ENCODE data around the gene PLCB3.
A peak's percentile ranks its signal among the peaks of the same experiment; 100 is the strongest.

PLCB3 gene

DNA sequence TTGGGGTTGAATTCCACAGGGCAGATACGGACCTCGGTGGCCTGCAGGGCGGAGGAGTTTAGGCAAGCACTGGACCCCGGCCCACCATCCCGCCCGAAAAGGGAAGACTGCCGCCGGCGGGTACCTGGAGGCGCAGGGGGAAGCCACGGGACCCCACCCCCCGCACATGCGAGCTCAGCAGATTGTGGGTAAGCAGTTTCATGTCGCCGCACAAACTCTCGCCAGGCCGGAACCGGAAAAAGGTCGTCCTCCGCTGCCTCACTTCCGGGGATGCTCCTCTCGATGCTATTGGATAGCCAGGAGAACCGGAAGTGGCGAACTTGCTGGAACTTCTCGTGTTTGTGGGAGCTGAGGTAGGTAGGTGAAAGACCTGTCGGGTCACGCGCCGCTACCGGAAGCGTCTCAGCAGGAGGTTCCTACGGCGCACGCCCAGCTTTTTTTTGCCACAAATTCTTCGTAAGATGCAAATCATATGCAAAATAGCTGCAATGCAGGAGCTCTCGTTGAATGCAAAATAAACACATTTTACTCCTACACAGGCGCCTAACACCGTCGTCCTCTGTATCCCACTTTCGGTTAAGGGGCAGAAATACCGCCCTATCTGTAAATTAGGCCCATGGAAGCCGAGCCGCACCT is 66.1 kb downstream of the PLCB3 start, which contains the start of gene TRMT112:
Gene TRMT112, minus strand, starts transcription at position 235 of the 636 bp plus-strand sequence. Its CDS starts 33 bp downstream, at position 202.
- Histone ChIP-seq H2AFZ (ENCODE audit: low read length) (no peak within 1 kb of the TSS), H3K27ac (ENCODE audit: low read depth, low read length, poor library complexity, severe bottlenecking) (peak within 1 kb of the TSS; percentile 94), H3K9me2 (ENCODE audit: low read depth, low read length) (no peaks in the 10 kb centered on the region), H3K9me3 (ENCODE audit: low read length) (no peaks in the 10 kb centered on the region), H3K27me3 (ENCODE audit: insufficient read depth, low read length) (no peaks in the 10 kb centered on the region), H3K9ac (ENCODE audit: low read length) (peak within 1 kb of the TSS; percentile 91), H4K20me1 (ENCODE audit: insufficient read depth, low read length) (no peaks in the 10 kb centered on the region), H3K79me2 (ENCODE audit: insufficient read depth, low read length) (no peaks in the 10 kb centered on the region), H3K36me3 (ENCODE audit: insufficient read depth, low read length) (peaks cover 44% of the 10 kb centered on the region; the same call in 1 of the 2 replicates), H3F3A (ENCODE audit: insufficient read depth, low read length) (no peaks in the 10 kb centered on the region), H3K4me2 (ENCODE audit: low read length) (peak within 1 kb of the TSS; percentile 73), H3K4me1 (ENCODE audit: insufficient read depth, low read length, severe bottlenecking) (peaks cover 18% of the 10 kb centered on the region), H3K4me3 (ENCODE audit: low read depth, low read length, poor library complexity, severe bottlenecking) (peak within 1 kb of the TSS; percentile 89)
- TF ChIP-seq, protein P1, sequence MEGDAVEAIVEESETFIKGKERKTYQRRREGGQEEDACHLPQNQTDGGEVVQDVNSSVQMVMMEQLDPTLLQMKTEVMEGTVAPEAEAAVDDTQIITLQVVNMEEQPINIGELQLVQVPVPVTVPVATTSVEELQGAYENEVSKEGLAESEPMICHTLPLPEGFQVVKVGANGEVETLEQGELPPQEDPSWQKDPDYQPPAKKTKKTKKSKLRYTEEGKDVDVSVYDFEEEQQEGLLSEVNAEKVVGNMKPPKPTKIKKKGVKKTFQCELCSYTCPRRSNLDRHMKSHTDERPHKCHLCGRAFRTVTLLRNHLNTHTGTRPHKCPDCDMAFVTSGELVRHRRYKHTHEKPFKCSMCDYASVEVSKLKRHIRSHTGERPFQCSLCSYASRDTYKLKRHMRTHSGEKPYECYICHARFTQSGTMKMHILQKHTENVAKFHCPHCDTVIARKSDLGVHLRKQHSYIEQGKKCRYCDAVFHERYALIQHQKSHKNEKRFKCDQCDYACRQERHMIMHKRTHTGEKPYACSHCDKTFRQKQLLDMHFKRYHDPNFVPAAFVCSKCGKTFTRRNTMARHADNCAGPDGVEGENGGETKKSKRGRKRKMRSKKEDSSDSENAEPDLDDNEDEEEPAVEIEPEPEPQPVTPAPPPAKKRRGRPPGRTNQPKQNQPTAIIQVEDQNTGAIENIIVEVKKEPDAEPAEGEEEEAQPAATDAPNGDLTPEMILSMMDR (IDR thresholded peaks at IDR 0.05; ENCODE audit: low read length), result no peak
- TF ChIP-seq EZH2 (IDR thresholded peaks at IDR 0.05; ENCODE audit: borderline replicate concordance, low read length), result no peak

DNA sequence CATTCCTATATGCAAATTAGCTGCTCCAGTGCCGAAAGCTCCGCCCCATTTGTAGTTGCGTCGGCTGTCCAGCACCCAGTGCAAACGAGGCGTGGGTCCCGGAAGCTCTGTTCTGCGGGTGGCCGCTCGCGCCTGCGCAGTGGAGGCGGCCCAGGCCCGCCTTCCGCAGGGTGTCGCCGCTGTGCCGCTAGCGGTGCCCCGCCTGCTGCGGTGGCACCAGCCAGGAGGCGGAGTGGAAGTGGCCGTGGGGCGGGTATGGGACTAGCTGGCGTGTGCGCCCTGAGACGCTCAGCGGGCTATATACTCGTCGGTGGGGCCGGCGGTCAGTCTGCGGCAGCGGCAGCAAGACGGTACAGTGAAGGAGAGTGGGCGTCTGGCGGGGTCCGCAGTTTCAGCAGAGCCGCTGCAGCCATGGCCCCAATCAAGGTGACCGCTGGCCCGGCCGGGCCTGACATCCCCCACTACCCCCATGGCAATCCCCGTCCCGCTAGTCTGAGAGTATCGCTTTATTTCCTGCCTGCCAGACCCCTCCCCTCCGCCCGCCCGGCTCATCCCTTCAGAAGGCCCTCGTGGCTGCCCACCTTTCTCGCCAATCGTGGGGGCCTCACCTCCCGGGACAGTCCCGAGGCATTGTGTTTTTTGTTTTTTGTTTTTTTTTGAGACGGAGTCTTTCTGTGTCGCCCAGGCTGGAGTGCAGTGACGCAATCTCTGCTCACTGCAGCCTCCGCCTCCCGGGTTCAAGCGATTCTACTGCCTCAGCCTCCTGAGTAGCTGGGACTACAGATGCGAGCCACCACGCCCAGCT is 66.8 kb downstream of the PLCB3 start, which contains the start of gene PRDX5:
Gene PRDX5, plus strand, starts transcription at position 161 of the 805 bp plus-strand sequence. Its CDS starts 95 bp downstream, at position 256.
- Histone ChIP-seq H3K4me1 (ENCODE audit: insufficient read depth, low read length, severe bottlenecking) (peaks cover 18% of the 10 kb centered on the region), H3K9me2 (ENCODE audit: low read depth, low read length) (no peaks in the 10 kb centered on the region), H3K9ac (ENCODE audit: low read length) (peak within 1 kb of the TSS; percentile 91), H3K4me3 (ENCODE audit: low read depth, low read length, poor library complexity, severe bottlenecking) (peak within 1 kb of the TSS; percentile 89), H2AFZ (ENCODE audit: low read length) (no peak within 1 kb of the TSS), H3K79me2 (ENCODE audit: insufficient read depth, low read length) (no peaks in the 10 kb centered on the region), H3K36me3 (ENCODE audit: insufficient read depth, low read length) (peaks cover 37% of the 10 kb centered on the region; the same call in 1 of the 2 replicates), H4K20me1 (ENCODE audit: insufficient read depth, low read length) (no peaks in the 10 kb centered on the region), H3K27ac (ENCODE audit: low read depth, low read length, poor library complexity, severe bottlenecking) (peak within 1 kb of the TSS; percentile 94), H3F3A (ENCODE audit: insufficient read depth, low read length) (no peaks in the 10 kb centered on the region), H3K4me2 (ENCODE audit: low read length) (peak within 1 kb of the TSS; percentile 73), H3K9me3 (ENCODE audit: low read length) (no peaks in the 10 kb centered on the region), H3K27me3 (ENCODE audit: insufficient read depth, low read length) (no peaks in the 10 kb centered on the region)
- TF ChIP-seq, protein P1 (IDR thresholded peaks at IDR 0.05; ENCODE audit: low read length), result peak; percentile 36; the same call in 1 of the 2 replicates
- no peak for TF ChIP-seq EZH2 (IDR thresholded peaks at IDR 0.05; ENCODE audit: borderline replicate concordance, low read length)

All from OCI-LY1 (cell line).